ENCODE results near the gene SPC25. TPM values are rescaled to one million over a fixed set of nuclear protein-coding genes. Genes with fewer than 3 reads are reported as not detected.

The SPC25 gene
- total RNA-seq, 6 donors from 2014 or later = 0.63 to 5.9 (median 1.3) TPM; not detected in 1

- Histone ChIP-seq H3K9me3 (no peaks in the 10 kb centered on the region), H3K27ac (no peak overlapping the region), H3K36me3 (no peaks in the 10 kb centered on the region), H3K4me3 (peak overlapping the region in 1 of 4 donors; percentile 17), H3K4me1 (peaks cover 0 to 4% (median 1%) of the 10 kb centered on the region in 4 donors), H3K27me3 (no peaks in the 10 kb centered on the region)
- peak in 1 of 2 donors; percentile 42 for ATAC-seq (ENCODE audit: low FRiP score in 2 of 2)
- WGBS, 2 donors = 41 to 56% methylated on average over 21 of the region's 21 CpGs
- TF ChIP-seq EP300 (IDR thresholded peaks at IDR 0.05) (no peak), CTCF (IDR thresholded peaks at IDR 0.05) (no peak), POLR2AphosphoS5 (IDR thresholded peaks at IDR 0.05) (no peak), POLR2A (IDR thresholded peaks at IDR 0.05) (no peak)
- peak in 1 of 2 donors; percentile 69 for DNase-seq
These were observed 22.7 kb upstream of the SPC25 start for GRCh38 chr2:168912901-168913369.

- ATAC-seq (ENCODE audit: low FRiP score in 2 of 2) = no peak
- Histone ChIP-seq H3K27me3 (no peaks in the 10 kb centered on the region), H3K4me1 (peaks cover 0 to 4% (median 1%) of the 10 kb centered on the region in 4 donors), H3K27ac (no peak overlapping the region), H3K4me3 (no peak overlapping the region), H3K36me3 (no peaks in the 10 kb centered on the region), H3K9me3 (no peaks in the 10 kb centered on the region)
- 66 to 67% methylated on average over 6 of the region's 6 CpGs for WGBS, 2 donors
- no peak for TF ChIP-seq EP300 (IDR thresholded peaks at IDR 0.05)
- no peak for TF ChIP-seq POLR2A (IDR thresholded peaks at IDR 0.05)
- TF ChIP-seq CTCF (IDR thresholded peaks at IDR 0.05) = no peak
- no peak for TF ChIP-seq POLR2AphosphoS5 (IDR thresholded peaks at IDR 0.05)
- no peak for DNase-seq
These were observed 22.2 kb upstream of the SPC25 start for GRCh38 chr2:168912466-168912865.

- H3K27me3 ChIP-seq = no peaks in the 10 kb centered on the region
- H3K9me3 ChIP-seq = no peaks in the 10 kb centered on the region
- no peak for ATAC-seq (ENCODE audit: low FRiP score in 2 of 2)
- no peak for DNase-seq
- H3K4me1 ChIP-seq = peaks cover 0 to 4% (median 1%) of the 10 kb centered on the region in 4 donors
- WGBS, 2 donors = 81 to 82% methylated on average over 5 of the region's 5 CpGs
- no peak for TF ChIP-seq POLR2AphosphoS5 (IDR thresholded peaks at IDR 0.05)
- H3K4me3 ChIP-seq = no peak overlapping the region
- no peak overlapping the region for H3K27ac ChIP-seq
- H3K36me3 ChIP-seq = no peaks in the 10 kb centered on the region
These were observed 20.1 kb upstream of the SPC25 start for GRCh38 chr2:168910330-168910729.

- no peaks in the 10 kb centered on the region for H3K9me3 ChIP-seq
- TF ChIP-seq EP300 (IDR thresholded peaks at IDR 0.05) (no peak), POLR2A (IDR thresholded peaks at IDR 0.05) (no peak), POLR2AphosphoS5 (IDR thresholded peaks at IDR 0.05) (no peak), CTCF (IDR thresholded peaks at IDR 0.05) (no peak)
- no peak overlapping the region for H3K4me3 ChIP-seq
- H3K4me1 ChIP-seq = peaks cover 0 to 3% (median 1%) of the 10 kb centered on the region in 4 donors
- no peak for ATAC-seq (ENCODE audit: low FRiP score in 2 of 2)
- 84 to 88% methylated on average over 8 of the region's 8 CpGs for WGBS, 2 donors
- no peak overlapping the region for H3K27ac ChIP-seq
- no peaks in the 10 kb centered on the region for H3K36me3 ChIP-seq
- H3K27me3 ChIP-seq = no peaks in the 10 kb centered on the region
- no peak for DNase-seq
These were observed 17.9 kb upstream of the SPC25 start for GRCh38 chr2:168907940-168908662.

DNA sequence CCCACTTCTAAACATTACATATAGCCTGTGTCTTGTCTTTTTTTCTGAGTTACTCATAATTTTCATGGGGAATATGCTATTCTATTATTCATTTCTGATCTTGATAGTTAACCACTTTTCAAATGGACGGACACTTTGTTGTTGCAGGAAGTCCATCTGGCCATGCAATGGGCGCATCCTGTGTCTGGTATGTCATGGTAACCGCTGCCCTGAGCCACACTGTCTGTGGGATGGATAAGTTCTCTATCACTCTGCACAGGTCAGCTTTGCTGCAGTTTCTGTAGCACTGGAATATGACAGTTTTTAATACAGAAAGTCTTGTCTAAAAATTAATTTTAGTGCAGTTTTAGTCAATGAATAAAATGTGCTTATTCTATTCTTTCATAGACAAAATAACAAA lies 14.1 kb upstream of the SPC25 start:
- no peak overlapping the region for H3K27ac ChIP-seq
- no peaks in the 10 kb centered on the region for H3K4me1 ChIP-seq
- H3K9me3 ChIP-seq = no peaks in the 10 kb centered on the region
- no peak for DNase-seq
- WGBS, 2 donors = 89 to 93% methylated on average over 3 of the region's 3 CpGs
- H3K4me3 ChIP-seq = no peak overlapping the region
- ATAC-seq (ENCODE audit: low FRiP score in 2 of 2) = no peak
- no peaks in the 10 kb centered on the region for H3K36me3 ChIP-seq
- no peaks in the 10 kb centered on the region for H3K27me3 ChIP-seq
- no peak for TF ChIP-seq POLR2A (IDR thresholded peaks at IDR 0.05)
- no peak for TF ChIP-seq CTCF (IDR thresholded peaks at IDR 0.05)
- no peak for TF ChIP-seq EP300 (IDR thresholded peaks at IDR 0.05)
- no peak for TF ChIP-seq POLR2AphosphoS5 (IDR thresholded peaks at IDR 0.05)
